Measurements from ENCODE around the gene CYTH4.
"Not testable (repeated sequence)": the region's sequence is repeated elsewhere in the genome, so short reads cannot be mapped to it uniquely, and the experiment has no call there.

The CYTH4 gene, protein sequence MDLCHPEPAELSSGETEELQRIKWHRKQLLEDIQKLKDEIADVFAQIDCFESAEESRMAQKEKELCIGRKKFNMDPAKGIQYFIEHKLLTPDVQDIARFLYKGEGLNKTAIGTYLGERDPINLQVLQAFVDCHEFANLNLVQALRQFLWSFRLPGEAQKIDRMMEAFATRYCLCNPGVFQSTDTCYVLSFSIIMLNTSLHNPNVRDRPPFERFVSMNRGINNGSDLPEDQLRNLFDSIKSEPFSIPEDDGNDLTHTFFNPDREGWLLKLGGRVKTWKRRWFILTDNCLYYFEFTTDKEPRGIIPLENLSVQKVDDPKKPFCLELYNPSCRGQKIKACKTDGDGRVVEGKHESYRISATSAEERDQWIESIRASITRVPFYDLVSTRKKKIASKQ

DNA sequence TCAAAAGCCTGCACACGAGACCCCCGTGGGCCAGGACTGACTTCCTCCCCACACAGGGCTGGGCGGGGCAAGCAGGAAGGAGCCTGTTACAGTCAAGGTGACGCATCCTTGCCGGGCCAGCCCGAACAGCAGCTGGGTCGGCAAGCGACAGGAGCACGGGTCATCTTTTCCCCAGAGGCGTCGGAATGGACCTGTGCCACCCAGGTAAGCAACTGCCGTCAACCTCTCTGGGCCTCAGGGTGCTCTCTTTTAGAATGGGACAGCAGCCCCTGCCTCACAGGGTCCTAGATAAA lies at the start of gene CYTH4:
TSS of gene CYTH4 (plus strand) at position 124 of the 293 bp plus-strand sequence. CDS start at position 186, 62 bp downstream.
- DNase-seq (ENCODE audit: low spot score): no peak

DNA sequence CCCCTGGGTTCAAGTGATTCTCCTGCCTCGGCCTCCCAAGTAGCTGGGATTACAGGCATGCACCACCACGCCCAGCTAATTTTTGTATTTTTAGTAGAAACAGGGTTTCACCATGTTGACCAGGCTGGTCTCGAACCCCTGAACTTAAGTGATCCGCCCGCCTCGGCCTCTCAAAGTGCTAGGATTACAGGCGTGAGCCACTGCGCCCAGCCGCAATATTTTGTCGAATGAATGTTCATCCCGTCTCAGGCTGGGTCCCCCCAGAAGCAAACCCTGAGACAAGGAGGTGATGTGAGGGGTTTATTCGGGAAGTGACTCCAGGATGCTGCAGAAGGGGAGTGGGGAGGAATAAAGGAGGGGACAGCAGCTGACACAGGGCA lies 48.9 kb upstream of the CYTH4 start:
- not testable (repeated sequence) for DNase-seq (ENCODE audit: low spot score)

DNA sequence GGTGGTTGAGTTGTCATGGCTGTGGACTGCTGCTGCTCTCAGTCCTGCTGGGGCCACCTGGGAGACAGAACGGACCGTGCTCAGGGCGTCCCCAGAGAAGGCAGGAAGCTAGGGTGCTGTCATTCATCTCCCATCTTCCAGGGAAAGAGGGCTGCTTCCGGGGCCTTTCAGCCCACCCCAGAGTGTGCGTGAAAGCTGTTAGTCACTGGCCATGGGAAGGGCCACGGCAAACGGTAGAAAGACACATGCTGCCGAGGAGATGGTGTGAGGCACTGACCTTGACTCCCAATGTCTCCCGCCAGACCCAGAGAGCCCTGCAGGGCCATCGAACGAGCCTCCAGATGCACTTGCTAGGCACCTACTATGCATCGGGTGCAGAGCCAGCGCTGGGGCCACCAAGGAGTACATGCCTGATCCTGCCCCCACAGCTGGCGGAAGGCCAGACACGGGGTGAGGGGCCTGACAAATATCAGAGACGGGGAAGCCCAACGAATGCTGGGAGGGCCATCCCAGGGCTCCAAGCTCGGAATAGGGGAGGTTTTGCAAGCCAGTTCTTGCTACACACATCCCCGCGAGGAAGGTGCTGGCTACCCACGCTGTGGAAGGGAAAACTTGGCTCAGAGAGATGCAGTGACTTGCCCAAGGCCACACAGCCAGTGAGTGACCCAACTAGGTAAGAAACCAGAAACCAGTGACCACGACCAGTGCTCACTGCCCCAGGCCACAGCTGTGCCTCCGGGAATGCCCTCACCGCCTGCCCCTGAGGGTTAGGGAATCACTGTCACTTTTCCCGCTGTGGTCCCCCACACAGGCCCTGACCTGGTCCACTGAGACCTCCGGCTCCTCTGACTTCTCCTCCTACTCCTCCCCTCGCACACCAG lies 48.3 kb upstream of the CYTH4 start:
- DNase-seq (ENCODE audit: low spot score): no peak

DNA sequence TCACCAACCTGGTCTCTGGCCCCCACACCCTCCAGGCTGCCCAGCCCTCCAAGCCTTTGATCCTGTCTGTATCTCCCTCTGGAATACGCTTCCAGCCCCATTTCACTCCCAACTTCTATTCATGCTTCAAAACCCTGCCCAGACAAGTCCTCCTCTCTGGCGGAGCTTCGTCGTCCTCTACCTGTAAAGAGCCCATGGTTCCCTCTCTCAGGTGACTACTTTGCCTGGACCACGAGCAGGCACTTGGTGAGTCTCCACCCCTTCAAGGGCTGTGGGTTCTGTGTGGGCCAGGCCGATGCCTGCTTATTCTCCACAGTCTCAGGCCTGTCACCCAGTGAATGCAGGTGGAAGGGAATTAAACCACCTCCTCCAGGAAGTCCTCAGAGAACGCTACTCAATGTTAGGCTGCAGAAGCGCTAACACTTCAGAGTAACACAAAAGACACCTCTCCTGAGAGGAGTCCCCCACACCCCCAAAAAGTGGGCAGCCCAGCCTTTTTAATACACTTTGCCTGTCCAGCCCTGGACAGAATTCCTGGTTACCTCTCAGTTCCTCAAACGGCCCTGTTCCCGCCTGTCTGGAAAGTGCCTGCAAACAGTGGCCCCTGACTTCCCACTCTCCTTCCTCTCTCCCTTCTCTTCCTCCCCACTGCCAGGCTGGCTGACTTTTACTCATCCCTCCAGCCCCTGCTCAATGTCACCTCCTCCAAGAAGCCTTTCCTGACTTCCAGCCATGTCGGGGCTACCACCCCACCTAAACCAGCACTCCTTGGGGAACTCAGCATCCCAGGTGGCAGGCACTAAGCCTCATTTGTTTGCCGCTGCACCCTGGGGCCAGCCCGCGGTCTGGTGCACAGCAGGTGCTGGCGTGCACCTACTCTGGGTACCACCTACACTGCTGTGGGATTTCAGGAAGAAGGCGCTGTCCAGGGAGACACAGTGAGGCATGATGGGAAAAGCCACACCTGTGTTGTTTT lies 47.3 kb upstream of the CYTH4 start:
- DNase-seq (ENCODE audit: low spot score): no peak

DNA sequence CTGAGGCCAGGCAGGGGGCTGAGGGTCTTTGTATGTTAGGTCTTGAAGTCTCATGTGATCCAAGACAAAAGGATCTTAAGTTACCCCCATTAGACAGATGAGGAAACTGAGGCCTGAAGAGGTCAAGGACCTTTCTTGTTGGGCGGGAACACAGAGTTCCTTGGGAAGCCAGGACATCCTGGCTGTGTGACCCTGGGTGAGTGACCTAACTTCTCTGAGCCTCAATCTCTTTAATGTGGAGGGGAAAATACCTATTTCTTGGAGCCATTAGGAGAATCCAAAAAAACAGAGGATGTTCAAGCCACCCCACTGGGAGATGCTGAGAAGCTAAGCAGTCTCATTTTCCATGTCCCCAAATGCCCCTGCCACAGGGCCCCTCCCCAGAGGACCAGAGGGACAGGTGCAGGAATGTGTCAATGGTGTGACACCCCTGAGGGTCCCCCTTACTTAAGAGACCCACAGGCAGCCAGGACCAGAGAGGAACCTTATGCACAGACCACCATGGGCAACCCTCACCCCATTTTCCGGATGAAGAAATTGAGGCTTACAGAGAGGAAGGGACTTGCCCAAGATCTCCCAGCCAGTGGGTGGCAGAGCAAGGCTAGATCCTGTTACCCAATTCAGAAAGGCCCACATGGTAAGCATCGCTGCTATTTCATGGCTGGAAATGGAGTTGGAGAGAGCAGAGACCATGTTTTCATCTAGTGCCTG lies 46.3 kb upstream of the CYTH4 start:
- no peak for DNase-seq (ENCODE audit: low spot score)

DNA sequence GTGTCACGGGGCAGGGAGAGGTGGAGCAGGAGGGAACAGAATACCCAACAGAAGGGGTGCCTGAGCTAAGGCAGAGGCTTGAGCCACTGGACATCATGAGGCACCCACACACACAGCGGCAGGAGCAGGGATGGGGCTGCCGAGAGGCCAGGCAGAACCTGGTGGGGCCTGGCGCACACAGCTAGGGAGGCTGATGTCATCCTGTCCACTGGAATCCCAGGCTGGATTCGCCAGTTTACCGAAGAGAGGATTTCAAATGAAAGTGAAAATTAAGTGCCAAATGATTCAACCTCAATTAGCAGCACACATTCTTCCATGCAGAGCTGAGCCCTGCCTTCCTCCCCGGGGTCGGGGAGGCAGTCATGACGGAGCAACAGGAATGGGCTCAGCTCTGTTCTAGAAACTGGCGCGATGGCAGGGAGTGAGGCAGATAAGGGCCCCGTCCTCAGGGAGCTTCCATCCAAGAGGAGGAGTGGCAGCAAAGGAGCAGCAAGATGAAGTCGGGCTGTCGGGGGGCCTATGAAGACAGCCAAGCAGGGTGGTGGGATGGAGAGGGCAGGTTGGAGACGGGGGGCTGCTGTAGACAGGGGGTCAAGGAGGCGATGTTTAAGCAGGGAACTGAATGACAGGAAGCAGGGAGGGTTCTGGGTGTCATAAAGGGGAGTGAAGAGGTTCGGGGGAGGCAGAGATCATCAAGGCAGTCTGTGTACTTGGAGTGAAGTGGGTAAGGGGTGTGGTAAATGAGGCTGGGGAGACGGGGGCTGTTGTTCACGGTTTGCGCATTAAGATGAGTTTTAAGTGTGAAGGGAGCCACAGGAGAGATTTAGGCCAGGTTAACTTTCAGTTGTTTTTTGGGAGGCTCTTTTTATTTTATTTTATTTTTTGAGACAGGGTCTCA lies 44.7 kb upstream of the CYTH4 start:
- no peak for DNase-seq (ENCODE audit: low spot score)

DNA sequence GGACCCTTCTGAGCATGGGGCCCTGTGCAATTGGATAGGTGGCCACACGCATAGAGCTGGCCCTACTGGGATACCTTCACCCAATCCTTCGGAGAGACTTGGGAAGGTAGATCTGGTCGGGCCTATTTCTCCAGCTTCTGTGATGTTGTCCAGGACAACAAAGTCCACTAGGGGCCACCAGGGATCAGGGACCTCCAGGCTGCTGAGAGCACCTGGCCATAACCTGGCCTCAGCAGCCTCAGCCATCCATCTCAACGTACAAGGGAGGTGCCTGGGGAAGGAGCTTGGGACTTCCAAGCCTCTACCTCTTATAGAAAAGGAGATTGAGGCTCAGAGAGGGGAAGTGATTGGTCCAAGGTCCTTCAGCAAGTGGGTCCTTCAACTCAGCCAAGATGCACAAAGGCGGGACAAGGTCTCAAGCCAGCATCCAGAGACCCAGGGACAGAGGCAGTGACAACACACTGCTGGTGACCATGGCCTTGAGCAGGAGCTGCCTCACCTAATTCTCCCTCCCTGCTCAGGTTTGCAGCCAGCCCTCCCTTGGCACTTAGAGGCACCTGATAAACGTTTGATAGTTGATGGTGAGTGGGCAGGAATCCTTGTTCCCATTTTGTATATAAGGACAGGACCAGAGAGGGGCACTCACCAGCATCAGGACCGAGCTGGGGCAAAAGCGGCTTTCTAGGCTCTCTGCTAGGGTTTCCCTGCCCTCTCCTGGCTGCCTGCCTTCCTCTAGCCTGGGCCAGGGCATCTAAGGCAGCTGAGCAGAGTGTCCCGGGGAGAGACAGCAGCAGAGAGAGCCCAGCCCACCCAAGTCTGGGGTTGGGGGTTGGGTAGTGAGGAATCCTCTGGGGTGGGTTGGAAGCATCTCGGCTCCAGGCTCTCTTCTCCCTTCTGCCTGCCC lies 42.7 kb upstream of the CYTH4 start:
- no peak for DNase-seq (ENCODE audit: low spot score)

DNA sequence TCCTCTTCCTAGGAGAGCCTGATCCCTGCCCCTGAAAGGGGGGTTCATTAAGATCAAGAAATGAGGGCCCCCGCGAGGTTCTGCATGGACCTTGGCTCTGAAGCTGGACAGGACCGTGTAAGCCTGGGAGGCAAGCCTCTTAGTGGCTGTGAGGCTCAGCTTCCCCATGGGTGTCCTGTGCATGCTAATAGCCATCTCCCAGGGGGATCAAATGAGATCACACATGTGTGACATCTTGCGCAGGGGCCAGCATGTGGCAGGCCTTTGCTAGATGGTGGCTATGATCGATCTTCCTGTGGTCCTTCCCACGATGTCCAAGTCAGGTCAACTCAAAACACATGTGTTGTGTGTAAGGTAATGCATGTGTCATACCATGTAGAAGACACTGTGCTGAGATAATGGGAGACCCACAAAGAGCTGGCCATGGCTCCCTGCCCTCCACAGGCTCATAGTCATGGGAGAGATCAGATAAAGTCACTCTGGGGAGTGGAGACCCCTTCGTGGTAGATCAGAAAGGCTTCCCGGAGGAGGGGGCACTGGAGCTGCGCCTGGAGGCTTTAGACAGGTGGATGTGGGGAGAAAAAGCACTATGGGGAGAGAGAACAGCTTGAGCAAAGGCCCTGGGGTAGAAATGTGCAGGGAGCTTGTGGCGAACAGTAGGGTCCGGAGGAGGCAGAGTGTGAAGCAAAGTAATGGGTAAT lies 41.9 kb upstream of the CYTH4 start:
- no peak for DNase-seq (ENCODE audit: low spot score)

DNA sequence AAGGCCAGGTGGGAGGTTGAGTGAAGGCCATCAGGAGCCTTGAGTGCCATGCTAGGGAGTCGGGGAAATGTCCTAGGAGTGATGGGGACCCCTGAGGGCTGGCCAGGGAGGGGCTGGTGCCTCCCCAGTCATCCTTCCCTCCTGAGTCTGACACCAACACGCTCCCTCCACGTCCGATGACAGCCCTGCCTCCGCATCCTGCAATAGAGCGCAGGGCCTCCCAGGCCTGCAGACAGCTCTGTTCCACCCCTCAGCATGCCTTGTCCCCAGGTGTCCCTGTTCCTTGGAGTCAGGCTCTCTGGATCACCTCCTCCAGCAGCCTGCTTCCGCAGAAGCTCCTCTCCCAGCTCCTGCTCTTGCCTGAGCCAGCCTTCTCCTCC lies 41.4 kb upstream of the CYTH4 start:
- no peak for DNase-seq (ENCODE audit: low spot score)

DNA sequence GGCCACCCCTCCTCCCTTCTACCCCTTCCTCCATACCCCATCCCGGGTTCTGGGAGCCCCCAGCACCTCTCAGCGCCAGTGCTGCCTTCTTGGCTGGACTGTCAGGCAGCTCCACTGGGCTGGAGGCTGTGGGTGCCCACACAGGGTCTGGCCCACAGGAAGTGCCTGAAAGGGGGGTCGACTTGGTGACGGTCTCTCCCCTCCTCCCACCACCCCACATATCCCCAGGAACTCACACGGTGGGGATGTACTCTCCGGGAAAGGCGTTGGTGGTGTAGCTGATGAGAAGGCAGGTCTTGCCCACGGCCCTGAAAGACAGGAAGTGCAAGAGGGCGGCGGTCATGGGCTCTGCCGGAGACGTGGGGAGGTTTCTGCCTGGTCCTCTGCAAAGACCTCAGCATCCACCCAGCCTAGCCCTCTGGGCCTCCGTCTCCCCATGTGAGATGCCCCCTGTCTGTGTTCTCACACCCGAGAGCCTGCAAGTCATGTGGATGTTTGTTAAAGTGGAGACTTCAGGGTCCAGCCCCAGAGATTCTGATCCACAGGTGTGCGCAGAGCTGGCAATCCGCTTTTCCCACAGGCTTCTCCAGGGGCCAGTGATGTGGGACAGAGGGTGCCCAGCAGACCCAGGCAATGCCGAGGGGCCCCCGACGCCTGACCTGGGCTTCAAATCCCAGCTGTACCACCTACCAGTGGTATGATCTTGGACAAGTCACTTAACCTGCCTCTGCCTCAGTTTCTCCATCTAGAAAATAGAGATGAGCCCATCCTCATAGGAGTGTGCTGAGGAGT lies 40.8 kb upstream of the CYTH4 start:
- DNase-seq (ENCODE audit: low spot score): no peak

DNA sequence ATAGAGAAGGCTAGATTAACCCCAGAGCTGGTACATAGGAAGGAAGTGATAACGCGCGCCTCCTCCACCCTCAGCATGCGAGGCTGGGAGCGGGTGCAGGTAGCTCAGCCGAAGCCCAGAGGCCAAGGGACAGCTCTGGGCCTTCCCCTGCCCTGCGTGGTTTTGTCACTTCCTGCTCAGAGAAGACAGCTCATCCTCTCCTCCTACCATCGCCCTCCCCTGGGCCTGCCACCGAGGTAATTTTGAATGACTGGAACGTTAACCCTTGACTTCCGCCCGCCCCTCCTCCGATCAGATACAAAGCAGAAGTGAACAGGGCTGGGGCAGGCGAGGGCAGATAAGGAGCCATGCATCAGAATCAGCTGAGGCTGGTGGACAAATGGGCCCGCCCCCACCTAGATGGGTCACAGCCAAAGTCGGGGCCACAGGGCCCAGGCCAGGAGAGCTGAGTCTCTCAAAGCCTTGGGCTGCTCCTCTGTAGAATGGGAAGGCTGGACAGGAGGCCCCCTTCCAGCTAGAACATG lies 39.9 kb upstream of the CYTH4 start:
- peak; percentile 38 for DNase-seq (ENCODE audit: low spot score)

DNA sequence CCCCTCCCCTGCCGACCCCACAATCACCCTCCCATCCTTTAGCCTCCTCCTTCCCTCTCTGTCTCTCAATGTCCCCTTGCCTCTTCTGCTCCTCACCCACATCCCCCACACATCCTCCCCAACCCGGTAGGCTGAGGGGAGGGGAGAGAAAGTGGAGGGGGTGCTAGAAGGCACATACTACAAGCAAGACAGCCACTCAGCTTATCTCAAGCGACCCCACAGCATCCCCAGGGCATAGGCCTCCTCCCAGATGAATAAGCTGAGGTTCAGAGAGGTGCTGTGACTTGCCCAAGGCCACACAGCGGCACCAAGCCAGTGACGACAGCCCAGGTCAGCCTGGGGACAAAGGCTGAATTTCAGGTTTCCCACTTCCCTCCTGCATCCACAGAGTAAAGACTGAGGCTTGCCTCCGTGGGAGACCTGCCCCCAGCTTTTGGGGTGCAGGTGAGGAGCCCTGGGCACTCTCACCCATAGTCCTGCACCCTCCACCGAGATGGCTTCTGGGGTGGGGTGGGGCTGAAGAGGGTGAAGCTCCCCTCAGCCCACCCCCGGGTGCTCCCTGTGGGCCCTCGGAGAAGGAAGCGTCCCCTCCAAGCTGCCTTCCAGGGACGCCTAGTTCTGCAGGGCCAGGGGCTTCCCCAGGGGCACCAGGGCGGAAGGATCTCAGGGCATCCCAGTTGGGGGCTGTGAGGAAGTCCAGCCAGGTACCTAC lies 38.8 kb upstream of the CYTH4 start:
- DNase-seq (ENCODE audit: low spot score): no peak

DNA sequence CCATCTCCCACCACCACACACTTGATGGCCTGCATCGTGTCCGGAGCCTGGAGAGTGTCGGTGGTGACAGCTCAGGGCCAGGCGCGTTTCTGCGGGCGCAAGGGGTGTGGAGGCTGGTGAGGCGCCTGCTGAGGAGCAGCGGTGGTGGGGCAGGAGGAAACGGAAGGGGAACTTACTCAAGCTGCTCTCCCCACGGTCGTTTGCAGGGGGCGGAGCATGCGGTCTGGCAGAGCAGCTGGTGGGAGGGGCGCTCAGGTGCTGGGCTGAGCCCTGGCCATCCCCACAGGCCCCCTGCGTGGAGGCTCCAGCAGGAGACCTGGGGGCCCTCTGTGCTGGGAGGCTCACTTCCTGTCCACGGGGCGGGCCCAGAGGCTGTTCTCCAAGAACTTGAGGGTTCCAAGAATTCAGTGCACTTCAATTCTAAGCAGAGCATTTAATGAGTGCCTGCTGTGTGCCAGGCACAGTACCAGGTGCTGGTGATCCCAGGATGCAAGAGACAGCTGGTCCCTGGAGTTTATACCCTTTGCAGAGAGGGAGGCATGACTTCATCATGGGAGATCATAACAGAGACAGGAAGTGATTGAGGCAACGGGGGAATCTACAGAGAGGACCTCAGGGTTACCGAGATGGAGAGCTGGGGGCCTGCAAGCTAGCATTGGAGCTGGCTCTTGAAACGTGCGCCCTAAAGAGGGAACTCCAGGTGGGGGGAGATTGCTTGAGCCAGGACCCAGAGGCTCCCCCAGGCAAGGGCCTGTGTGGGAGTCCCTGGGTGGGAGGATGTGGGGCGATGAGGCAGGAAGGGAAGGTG lies 38.0 kb upstream of the CYTH4 start, which contains the start of gene RAC2:
TSS of gene RAC2 (minus strand) at position 156 of the 808 bp plus-strand sequence. CDS start at position 35, 121 bp downstream.
- no peak for DNase-seq (ENCODE audit: low spot score)

DNA sequence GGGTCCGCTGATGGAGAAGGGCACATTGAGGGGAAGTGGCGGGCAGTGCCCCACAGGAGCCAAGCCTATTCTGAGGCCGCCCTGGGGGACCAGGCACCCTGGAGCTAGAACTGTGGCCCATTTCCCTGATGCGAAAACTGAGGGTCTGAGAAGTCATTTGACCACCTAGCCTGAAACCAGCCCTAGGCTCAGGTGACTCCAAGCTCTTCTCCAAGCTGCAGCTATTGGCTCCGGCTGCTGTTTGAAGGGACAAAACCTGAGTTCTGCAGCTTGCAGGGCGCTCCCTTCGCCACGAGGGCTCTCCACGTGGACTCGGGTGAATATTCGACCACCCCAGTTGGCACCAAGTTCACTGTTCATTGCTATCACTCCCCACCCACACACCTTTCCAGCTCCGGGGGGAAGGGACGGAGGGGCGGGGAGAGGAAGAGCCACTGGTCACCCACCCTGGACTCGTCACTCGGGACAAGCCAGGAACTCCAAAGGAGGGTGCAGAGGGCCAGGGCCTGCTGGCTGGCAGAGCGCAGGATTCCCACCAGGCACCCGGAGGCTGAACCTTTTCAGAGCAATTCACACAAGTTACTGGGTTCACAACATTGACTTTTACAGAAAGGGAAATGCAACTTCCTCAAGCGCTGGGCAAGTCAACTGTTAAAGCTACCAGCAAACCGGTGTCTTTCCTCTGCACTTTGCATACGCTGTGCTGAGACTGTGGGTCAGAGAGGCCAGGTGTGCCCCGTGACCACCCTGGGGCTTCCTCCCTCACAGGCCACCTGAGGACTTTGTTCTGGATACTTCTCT lies 37.2 kb upstream of the CYTH4 start:
- no peak for DNase-seq (ENCODE audit: low spot score)

DNA sequence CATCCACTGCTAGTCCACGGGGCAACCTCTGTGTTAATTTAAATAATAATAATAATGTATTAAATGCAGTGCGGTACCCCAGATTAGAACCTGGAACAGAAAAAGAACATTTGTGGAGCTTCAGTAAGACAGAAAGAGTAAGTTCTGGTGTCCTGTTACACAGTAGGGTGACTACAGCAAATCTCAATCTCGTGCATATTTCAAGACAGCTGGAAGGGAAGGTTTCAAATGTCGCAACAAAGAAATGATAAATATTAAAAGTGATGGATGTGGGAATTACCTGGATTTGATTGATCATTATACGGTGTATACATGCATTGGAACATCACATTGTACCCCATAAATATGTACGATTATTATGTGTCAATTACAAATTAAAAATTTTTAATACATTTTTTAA lies 36.6 kb upstream of the CYTH4 start:
- no peak for DNase-seq (ENCODE audit: low spot score)

All from COLO829 (cell line).